Measurements from ENCODE around the gene ODF4.

DNA sequence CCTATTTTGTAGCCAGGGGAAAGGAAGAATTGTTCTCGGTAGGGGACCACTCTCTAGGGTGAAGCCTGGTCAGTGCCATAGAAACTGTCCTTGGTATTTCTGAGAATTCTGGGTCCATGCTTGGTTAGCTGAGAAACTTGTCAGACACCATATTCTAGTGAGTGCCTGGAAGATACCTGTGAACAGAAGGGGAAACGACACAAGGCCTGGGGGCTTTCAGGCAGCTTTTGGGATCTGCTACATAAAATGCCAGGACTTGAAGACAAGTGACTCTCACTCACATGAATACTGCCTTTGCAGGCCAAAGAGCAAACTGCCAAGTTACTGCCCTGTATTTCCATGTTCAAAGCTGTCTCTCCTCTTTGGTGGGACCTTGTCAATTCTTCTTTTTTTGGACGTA, 18.3 kb downstream of the ODF4 start:
- TF ChIP-seq, protein P1, sequence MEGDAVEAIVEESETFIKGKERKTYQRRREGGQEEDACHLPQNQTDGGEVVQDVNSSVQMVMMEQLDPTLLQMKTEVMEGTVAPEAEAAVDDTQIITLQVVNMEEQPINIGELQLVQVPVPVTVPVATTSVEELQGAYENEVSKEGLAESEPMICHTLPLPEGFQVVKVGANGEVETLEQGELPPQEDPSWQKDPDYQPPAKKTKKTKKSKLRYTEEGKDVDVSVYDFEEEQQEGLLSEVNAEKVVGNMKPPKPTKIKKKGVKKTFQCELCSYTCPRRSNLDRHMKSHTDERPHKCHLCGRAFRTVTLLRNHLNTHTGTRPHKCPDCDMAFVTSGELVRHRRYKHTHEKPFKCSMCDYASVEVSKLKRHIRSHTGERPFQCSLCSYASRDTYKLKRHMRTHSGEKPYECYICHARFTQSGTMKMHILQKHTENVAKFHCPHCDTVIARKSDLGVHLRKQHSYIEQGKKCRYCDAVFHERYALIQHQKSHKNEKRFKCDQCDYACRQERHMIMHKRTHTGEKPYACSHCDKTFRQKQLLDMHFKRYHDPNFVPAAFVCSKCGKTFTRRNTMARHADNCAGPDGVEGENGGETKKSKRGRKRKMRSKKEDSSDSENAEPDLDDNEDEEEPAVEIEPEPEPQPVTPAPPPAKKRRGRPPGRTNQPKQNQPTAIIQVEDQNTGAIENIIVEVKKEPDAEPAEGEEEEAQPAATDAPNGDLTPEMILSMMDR (conservative IDR thresholded peaks at IDR 0.05; ENCODE audit: low read depth, low read length) = no peak
- no peak for TF ChIP-seq EZH2 (IDR thresholded peaks at IDR 0.05; ENCODE audit: low read length, unreplicated experiment)
